ENCODE results near the gene IL2RG.

- TF ChIP-seq CTCF (IDR thresholded peaks at IDR 0.05) (no peak), POLR2A (IDR thresholded peaks at IDR 0.05) (no peak)
Measured at GRCh38 chrX:71158603-71159002, 47.2 kb upstream of the IL2RG start.

All from adrenal gland (tissue), 5 donors.